Neural cell (in vitro differentiated cells): ENCODE results near the gene RAB15.

Source experiments
- EP300 ChIP-seq: fragments of 450-650 bp; conservative IDR thresholded peaks from 2 replicates; pipeline ENCODE4 v1.6.1; 2014; ENCODE audit warnings: antibody characterized with exemption, mild to moderate bottlenecking, moderate library complexity; ENCODE audit not compliant: poor library complexity, severe bottlenecking
- EZH2 ChIP-seq: fragments of 200-600, 300-800 bp; shearing (Covaris generic), sonication (generic); IDR thresholded peaks from 2 replicates; pipeline ENCODE4 v1.6.1; 2014; ENCODE audit warnings: antibody characterized with exemption, low read length, borderline replicate concordance, mild to moderate bottlenecking; ENCODE audit not compliant: insufficient read depth, poor library complexity, severe bottlenecking
- MXI1 ChIP-seq: fragments of 450-650 bp; conservative IDR thresholded peaks from 2 replicates; pipeline ENCODE4 v1.6.1; 2014; ENCODE audit warnings: antibody characterized with exemption, mild to moderate bottlenecking; ENCODE audit not compliant: poor library complexity, severe bottlenecking
- POLR2AphosphoS5 ChIP-seq: IDR thresholded peaks from 2 replicates; pipeline ENCODE4 v1.6.1; 2012
- RAD21 ChIP-seq: fragments of 450-650 bp; conservative IDR thresholded peaks from 2 replicates; pipeline ENCODE4 v1.6.1; 2014; ENCODE audit warnings: antibody characterized with exemption, mild to moderate bottlenecking, moderate library complexity
- SMC3 ChIP-seq: fragments of 450-650 bp; conservative IDR thresholded peaks from 2 replicates; pipeline ENCODE4 v1.6.1; 2014; ENCODE audit warnings: antibody characterized with exemption, mild to moderate bottlenecking, moderate library complexity; ENCODE audit not compliant: poor library complexity
- TAF1 ChIP-seq: IDR thresholded peaks from 2 replicates; pipeline ENCODE4 v1.6.1; 2012; ENCODE audit warnings: low read depth
- TF ChIP-seq, protein P1 (sequence below): fragments of 450-650 bp; IDR thresholded peaks from 2 replicates; pipeline ENCODE4 v1.5.1; 2014; ENCODE audit warnings: antibody characterized with exemption, mild to moderate bottlenecking, moderate library complexity; ENCODE audit not compliant: poor library complexity, severe bottlenecking
- TF ChIP-seq, protein P2 (sequence below): IDR thresholded peaks from 2 replicates; pipeline ENCODE4 v1.6.1; 2012; ENCODE audit warnings: borderline replicate concordance

DNA sequence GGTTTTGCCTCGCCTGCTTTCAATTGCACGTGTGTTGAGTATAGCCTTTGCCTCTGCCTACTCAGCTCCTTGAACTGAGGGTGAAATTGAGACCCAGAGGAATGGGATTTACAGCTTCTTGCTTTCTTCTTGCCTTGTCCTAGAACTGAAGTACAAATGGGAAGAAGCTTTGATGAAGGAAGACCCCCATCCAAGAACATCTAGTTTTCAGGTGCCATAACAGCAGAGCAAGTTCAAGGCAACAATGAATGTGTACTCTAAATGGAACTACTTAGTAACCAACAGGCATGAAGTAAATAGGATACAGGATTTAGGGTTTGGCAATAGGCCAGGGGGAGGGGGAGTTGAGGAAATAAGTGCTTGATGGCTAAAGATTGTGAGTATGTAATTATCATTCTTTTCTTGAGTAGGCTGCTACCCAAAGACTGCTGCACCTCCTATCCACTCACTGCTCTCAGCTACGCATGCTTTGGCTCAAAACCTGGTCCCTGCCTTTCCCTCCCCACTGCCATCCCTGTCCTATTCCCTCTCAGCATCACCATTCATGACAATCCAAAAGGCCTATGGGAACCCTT, 31.7 kb downstream of the RAB15 start:
- TF ChIP-seq, protein P1, sequence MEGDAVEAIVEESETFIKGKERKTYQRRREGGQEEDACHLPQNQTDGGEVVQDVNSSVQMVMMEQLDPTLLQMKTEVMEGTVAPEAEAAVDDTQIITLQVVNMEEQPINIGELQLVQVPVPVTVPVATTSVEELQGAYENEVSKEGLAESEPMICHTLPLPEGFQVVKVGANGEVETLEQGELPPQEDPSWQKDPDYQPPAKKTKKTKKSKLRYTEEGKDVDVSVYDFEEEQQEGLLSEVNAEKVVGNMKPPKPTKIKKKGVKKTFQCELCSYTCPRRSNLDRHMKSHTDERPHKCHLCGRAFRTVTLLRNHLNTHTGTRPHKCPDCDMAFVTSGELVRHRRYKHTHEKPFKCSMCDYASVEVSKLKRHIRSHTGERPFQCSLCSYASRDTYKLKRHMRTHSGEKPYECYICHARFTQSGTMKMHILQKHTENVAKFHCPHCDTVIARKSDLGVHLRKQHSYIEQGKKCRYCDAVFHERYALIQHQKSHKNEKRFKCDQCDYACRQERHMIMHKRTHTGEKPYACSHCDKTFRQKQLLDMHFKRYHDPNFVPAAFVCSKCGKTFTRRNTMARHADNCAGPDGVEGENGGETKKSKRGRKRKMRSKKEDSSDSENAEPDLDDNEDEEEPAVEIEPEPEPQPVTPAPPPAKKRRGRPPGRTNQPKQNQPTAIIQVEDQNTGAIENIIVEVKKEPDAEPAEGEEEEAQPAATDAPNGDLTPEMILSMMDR, result no peak
- no peak for TF ChIP-seq TAF1
- TF ChIP-seq POLR2AphosphoS5, result no peak
- TF ChIP-seq SMC3, result no peak
- no peak for TF ChIP-seq EZH2
- no peak for TF ChIP-seq RAD21
- no peak for TF ChIP-seq EP300
- TF ChIP-seq MXI1, result no peak
- TF ChIP-seq, protein P2, sequence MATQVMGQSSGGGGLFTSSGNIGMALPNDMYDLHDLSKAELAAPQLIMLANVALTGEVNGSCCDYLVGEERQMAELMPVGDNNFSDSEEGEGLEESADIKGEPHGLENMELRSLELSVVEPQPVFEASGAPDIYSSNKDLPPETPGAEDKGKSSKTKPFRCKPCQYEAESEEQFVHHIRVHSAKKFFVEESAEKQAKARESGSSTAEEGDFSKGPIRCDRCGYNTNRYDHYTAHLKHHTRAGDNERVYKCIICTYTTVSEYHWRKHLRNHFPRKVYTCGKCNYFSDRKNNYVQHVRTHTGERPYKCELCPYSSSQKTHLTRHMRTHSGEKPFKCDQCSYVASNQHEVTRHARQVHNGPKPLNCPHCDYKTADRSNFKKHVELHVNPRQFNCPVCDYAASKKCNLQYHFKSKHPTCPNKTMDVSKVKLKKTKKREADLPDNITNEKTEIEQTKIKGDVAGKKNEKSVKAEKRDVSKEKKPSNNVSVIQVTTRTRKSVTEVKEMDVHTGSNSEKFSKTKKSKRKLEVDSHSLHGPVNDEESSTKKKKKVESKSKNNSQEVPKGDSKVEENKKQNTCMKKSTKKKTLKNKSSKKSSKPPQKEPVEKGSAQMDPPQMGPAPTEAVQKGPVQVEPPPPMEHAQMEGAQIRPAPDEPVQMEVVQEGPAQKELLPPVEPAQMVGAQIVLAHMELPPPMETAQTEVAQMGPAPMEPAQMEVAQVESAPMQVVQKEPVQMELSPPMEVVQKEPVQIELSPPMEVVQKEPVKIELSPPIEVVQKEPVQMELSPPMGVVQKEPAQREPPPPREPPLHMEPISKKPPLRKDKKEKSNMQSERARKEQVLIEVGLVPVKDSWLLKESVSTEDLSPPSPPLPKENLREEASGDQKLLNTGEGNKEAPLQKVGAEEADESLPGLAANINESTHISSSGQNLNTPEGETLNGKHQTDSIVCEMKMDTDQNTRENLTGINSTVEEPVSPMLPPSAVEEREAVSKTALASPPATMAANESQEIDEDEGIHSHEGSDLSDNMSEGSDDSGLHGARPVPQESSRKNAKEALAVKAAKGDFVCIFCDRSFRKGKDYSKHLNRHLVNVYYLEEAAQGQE, result no peak
